HCT116 (cell line): Measurements from ENCODE around the gene TTYH1. TPM values are rescaled to one million over a fixed set of nuclear protein-coding genes. Genes with fewer than 3 reads are reported as not detected.

Source experiments
- ATAC-seq: fragments of 200-7000 bp; cut with Tn5 transposase; 2 replicates; pipeline ENCODE4 v1.9.1; 2020; ENCODE audit warnings: mild to moderate bottlenecking, moderate library complexity
- BruUV-seq: library from RNA; stranded (reverse); fragments of 400-500 nt; replicated peaks from 2 replicates; lab custom pipeline; 2021; lab: Mats Ljungman, UMichigan
- CTCF ChIA-PET: fragments of 300-600 bp; sonication (Branson Sonifier 250); formaldehyde crosslinking; loops from one replicate; lab custom pipeline; 2021; ENCODE audit warnings: antibody characterized with exemption; lab: Charles Lee
- POLR2A ChIA-PET: fragments of 300-600, 350-600 bp; sonication (Branson Sonifier 250); formaldehyde crosslinking; loops from one replicate; lab custom pipeline; 2021; ENCODE audit warnings: antibody characterized with exemption; lab: Charles Lee
- RAD21 ChIA-PET, 2 experiments: fragments of 300-600 bp; sonication (Branson Sonifier 250); formaldehyde crosslinking; loops; one replicate each; lab custom pipeline; 2023; ENCODE audit warnings: low total read pairs in 2 of 2; ENCODE audit not compliant: uncharacterized antibody in 2 of 2, unreplicated experiment in 2 of 2, low non-redundant PET in 1 of 2; lab: Charles Lee
- DNase-seq: peaks from one replicate; pipeline ENCODE4 v3.0.0-alpha.2; 2010; ENCODE audit warnings: low read depth, low spot score
- H2AFZ ChIP-seq: fragments of 200-600 bp; shearing (Covaris generic), sonication (generic); 2 replicates; pipeline ENCODE4 v1.6.1; 2017; ENCODE audit warnings: low read depth, mixed run types, mixed read lengths, antibody characterized with exemption, low read length; ENCODE audit not compliant: poor library complexity, severe bottlenecking
- H3K27ac ChIP-seq: 2 replicates; pipeline ENCODE4 v1.5.1; 2012; ENCODE audit warnings: low read depth, low read length
- H3K27me3 ChIP-seq: fragments of 200-600 bp; sonication (generic); 2 replicates; pipeline ENCODE4 v1.6.1; 2016; ENCODE audit warnings: mixed run types, low read length, mixed read lengths; ENCODE audit not compliant: insufficient read depth
- H3K36me3 ChIP-seq, 2 experiments: fragments of 200-500 bp in 1 of 2; fragments of 200-600 bp in 1 of 2; sonication (Bioruptor generic) in 1 of 2; sonication (generic) in 1 of 2; 2 replicates each; pipeline versions ENCODE4 v1.5.1 to v1.6.1; 2014 to 2016; ENCODE audit warnings: low read length in 2 of 2, inconsistent platforms in 1 of 2, mixed read lengths in 1 of 2, mixed run types in 1 of 2; ENCODE audit not compliant: insufficient read depth in 2 of 2, control insufficient read depth in 1 of 2
- H3K4me1 ChIP-seq, 2 experiments: fragments of 200-600 bp in 1 of 2; sonication (generic) in 1 of 2; 2 replicates each; pipeline versions ENCODE4 v1.5.1 to v1.6.1; 2012 to 2017; ENCODE audit warnings: low read length in 2 of 2, inconsistent platforms in 1 of 2, mild to moderate bottlenecking in 1 of 2, mixed read lengths in 1 of 2, mixed run types in 1 of 2, moderate library complexity in 1 of 2; ENCODE audit not compliant: insufficient read depth in 2 of 2, control insufficient read depth in 1 of 2
- H3K4me2 ChIP-seq: fragments of 200-600 bp; sonication (generic); 2 replicates; pipeline ENCODE4 v1.6.1; 2017; ENCODE audit warnings: mixed run types, low read length, mixed read lengths
- H3K4me3 ChIP-seq, 2 experiments: fragments of 200-600 bp in 1 of 2; sonication (generic) in 1 of 2; replicated peaks in 1 of 2; 2 replicates each; pipeline ENCODE4 v1.5.1; 2011 to 2016; ENCODE audit warnings: low read length in 2 of 2, control low read depth in 1 of 2, low read depth in 1 of 2, mild to moderate bottlenecking in 1 of 2, mixed read lengths in 1 of 2, mixed run types in 1 of 2
- H3K79me2 ChIP-seq: fragments of 200-600 bp; sonication (generic); 2 replicates; pipeline ENCODE4 v1.6.1; 2017; ENCODE audit warnings: mild to moderate bottlenecking, mixed run types, low read length, moderate library complexity, mixed read lengths; ENCODE audit not compliant: insufficient read depth
- H3K9ac ChIP-seq: fragments of 200-600 bp; sonication (generic); 2 replicates; pipeline ENCODE4 v1.6.1; 2016; ENCODE audit warnings: low read length, mixed read lengths
- H3K9me2 ChIP-seq: fragments of 200-600 bp; sonication (generic), shearing (Covaris generic); 2 replicates; pipeline ENCODE4 v1.6.1; 2017; ENCODE audit warnings: mixed run types, mild to moderate bottlenecking, moderate library complexity; ENCODE audit not compliant: insufficient read depth
- H3K9me3 ChIP-seq, 2 experiments: fragments of 200-500 bp in 1 of 2; fragments of 200-600 bp in 1 of 2; sonication (Bioruptor generic) in 1 of 2; sonication (generic) in 1 of 2; 2 replicates each; pipeline ENCODE4 v1.6.1; 2014 to 2017; ENCODE audit warnings: low read length in 2 of 2, mixed read lengths in 2 of 2, inconsistent platforms in 1 of 2, low read depth in 1 of 2, mild to moderate bottlenecking in 1 of 2, mixed run types in 1 of 2, moderate library complexity in 1 of 2; ENCODE audit not compliant: control insufficient read depth in 1 of 2, insufficient read depth in 1 of 2
- H4K20me1 ChIP-seq: fragments of 200-600 bp; sonication (generic), shearing (Covaris generic); 2 replicates; pipeline ENCODE4 v1.6.1; 2017; ENCODE audit warnings: mixed run types, mild to moderate bottlenecking, moderate library complexity; ENCODE audit not compliant: insufficient read depth
- CEBPB ChIP-seq: IDR thresholded peaks from 2 replicates; pipeline ENCODE4 v1.6.1; 2012; ENCODE audit warnings: low read depth
- EZH2 ChIP-seq: fragments of 200-600 bp; sonication (generic); IDR thresholded peaks from 2 replicates; pipeline ENCODE4 v1.6.1; 2017; ENCODE audit warnings: antibody characterized with exemption, mixed run types
- FOSL1 ChIP-seq: IDR thresholded peaks from 2 replicates; pipeline ENCODE4 v1.6.1; 2012; ENCODE audit warnings: low read depth
- POLR2A ChIP-seq: IDR thresholded peaks from 2 replicates; pipeline ENCODE4 v1.7.0; 2011; ENCODE audit warnings: borderline replicate concordance; ENCODE audit not compliant: insufficient read depth, insufficient read length; ENCODE audit errors: extremely low read depth
- RAD21 ChIP-seq: IDR thresholded peaks from 2 replicates; pipeline ENCODE4 v1.6.1; 2012; ENCODE audit warnings: low read depth, mild to moderate bottlenecking
- REST ChIP-seq: IDR thresholded peaks from 2 replicates; pipeline ENCODE4 v1.6.1; 2012; ENCODE audit warnings: low read depth
- YY1 ChIP-seq: IDR thresholded peaks from 2 replicates; pipeline ENCODE4 v1.6.1; 2011; ENCODE audit warnings: low read length, low read depth, moderate library complexity, mild to moderate bottlenecking; ENCODE audit not compliant: insufficient replicate concordance; ENCODE audit errors: extremely low read depth
- intact Hi-C: fragments of 100-400 bp; cut with micrococcal nuclease; formaldehyde crosslinking; loops from 2 replicates; pipeline ENCODE4 v1.10.0; 2022
- total RNA-seq: library from RNA; stranded (reverse); gene quantifications from one replicate; pipeline ENCODE4 v1.2.1, GENCODE V29; 2021; ENCODE audit not compliant: unreplicated experiment
- TF ChIP-seq, protein P1 (sequence below), 3 experiments: fragments of 200-600 bp in 1 of 3; sonication (generic) in 1 of 3; IDR thresholded peaks in 2 of 3; conservative IDR thresholded peaks in 1 of 3; 2 replicates each; pipeline ENCODE4 v1.5.1; 2012 to 2017; ENCODE audit warnings: low read depth in 2 of 3, low read length in 2 of 3, antibody characterized with exemption in 1 of 3, borderline replicate concordance in 1 of 3, control low read depth in 1 of 3, mild to moderate bottlenecking in 1 of 3, mixed read lengths in 1 of 3, mixed run types in 1 of 3, moderate library complexity in 1 of 3; ENCODE audit not compliant: insufficient read depth in 1 of 3
- TF ChIP-seq, protein P2 (sequence below): IDR thresholded peaks from 2 replicates; pipeline ENCODE4 v1.6.1; 2011; ENCODE audit warnings: mild to moderate bottlenecking, low read length, moderate library complexity; ENCODE audit not compliant: insufficient replicate concordance; ENCODE audit errors: extremely low read depth

The TTYH1 gene
- total RNA-seq, 1 experiment from 2014 or later: 0.37 TPM

- no peak for TF ChIP-seq CEBPB
- no peak for TF ChIP-seq RAD21
- TF ChIP-seq FOSL1: no peak
- TF ChIP-seq, protein P1, sequence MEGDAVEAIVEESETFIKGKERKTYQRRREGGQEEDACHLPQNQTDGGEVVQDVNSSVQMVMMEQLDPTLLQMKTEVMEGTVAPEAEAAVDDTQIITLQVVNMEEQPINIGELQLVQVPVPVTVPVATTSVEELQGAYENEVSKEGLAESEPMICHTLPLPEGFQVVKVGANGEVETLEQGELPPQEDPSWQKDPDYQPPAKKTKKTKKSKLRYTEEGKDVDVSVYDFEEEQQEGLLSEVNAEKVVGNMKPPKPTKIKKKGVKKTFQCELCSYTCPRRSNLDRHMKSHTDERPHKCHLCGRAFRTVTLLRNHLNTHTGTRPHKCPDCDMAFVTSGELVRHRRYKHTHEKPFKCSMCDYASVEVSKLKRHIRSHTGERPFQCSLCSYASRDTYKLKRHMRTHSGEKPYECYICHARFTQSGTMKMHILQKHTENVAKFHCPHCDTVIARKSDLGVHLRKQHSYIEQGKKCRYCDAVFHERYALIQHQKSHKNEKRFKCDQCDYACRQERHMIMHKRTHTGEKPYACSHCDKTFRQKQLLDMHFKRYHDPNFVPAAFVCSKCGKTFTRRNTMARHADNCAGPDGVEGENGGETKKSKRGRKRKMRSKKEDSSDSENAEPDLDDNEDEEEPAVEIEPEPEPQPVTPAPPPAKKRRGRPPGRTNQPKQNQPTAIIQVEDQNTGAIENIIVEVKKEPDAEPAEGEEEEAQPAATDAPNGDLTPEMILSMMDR (IDR thresholded peaks at IDR 0.05 in 2 of 3, conservative IDR thresholded peaks at IDR 0.05 in 1 of 3; ENCODE audit: borderline replicate concordance in 1 of 3, insufficient read depth in 1 of 3, low read depth in 2 of 3, low read length in 2 of 3): no peak
- no peak for TF ChIP-seq YY1
- TF ChIP-seq EZH2: no peak
- no peak for TF ChIP-seq REST
- no peak for TF ChIP-seq POLR2A
- TF ChIP-seq, protein P2, sequence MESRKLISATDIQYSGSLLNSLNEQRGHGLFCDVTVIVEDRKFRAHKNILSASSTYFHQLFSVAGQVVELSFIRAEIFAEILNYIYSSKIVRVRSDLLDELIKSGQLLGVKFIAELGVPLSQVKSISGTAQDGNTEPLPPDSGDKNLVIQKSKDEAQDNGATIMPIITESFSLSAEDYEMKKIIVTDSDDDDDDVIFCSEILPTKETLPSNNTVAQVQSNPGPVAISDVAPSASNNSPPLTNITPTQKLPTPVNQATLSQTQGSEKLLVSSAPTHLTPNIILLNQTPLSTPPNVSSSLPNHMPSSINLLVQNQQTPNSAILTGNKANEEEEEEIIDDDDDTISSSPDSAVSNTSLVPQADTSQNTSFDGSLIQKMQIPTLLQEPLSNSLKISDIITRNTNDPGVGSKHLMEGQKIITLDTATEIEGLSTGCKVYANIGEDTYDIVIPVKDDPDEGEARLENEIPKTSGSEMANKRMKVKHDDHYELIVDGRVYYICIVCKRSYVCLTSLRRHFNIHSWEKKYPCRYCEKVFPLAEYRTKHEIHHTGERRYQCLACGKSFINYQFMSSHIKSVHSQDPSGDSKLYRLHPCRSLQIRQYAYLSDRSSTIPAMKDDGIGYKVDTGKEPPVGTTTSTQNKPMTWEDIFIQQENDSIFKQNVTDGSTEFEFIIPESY: no peak
- Histone ChIP-seq H3K27me3 (no peaks in the 10 kb centered on the region), H3K4me3 (no peak overlapping the region), H3K9ac (no peak overlapping the region), H2AFZ (no peak overlapping the region), H3K79me2 (peaks cover 92% of the 10 kb centered on the region), H3K27ac (no peak overlapping the region), H3K4me2 (no peak overlapping the region), H3K9me2 (no peaks in the 10 kb centered on the region), H3K9me3 (no peaks in the 10 kb centered on the region), H3K4me1 (peaks cover 0 to under 1% of the 10 kb centered on the region in 2 experiments; a peak in 3 of 4 replicates), H4K20me1 (0 out of 2 replicates have a peak, but pooled peaks cover 3% of the 10 kb centered on the region), H3K36me3 (peaks cover 66 to 73% of the 10 kb centered on the region in 2 experiments; a peak in 3 of 4 replicates)
- intact Hi-C loops: no loop called here
- BruUV-seq: no TSS peak
- no peak for DNase-seq
- CTCF ChIA-PET: no interaction called here
- no peak for ATAC-seq
- POLR2A ChIA-PET: no interaction called here
- RAD21 ChIA-PET: no interaction called here
These were observed 41.4 kb downstream of the TTYH1 start for GRCh38 chr19:54456423-54457373.
